Activated CD4-positive, alpha-beta T cell treated with anti-CD3 and anti-CD28 coated beads, Interleukin-2, Interleukin-6, amounts not matched to agents 100 ng/mL and 50 ng/mL, durations not matched to agents 16 hours and 8 hours (primary cell): ENCODE results near the gene GPR87.
A peak's percentile ranks its signal among the peaks of the same experiment; 100 is the strongest.

Experiments
- DNase-seq: peaks from one replicate; pipeline ENCODE4 v3.0.0-alpha.2; 2020

GPR87 gene

GRCh38 chr3:151316267-151316991, at the start of gene GPR87:
GPR87 (minus strand) TSS chr3:151316820; CDS start chr3:151300100, 16,720 bp downstream.
- peak; percentile 81 for DNase-seq

GRCh38 chr3:151362751-151363174, 46.1 kb upstream of the GPR87 start:
- DNase-seq, result no peak

GRCh38 chr3:151357463-151357850, 40.8 kb upstream of the GPR87 start:
- DNase-seq, result no peak

GRCh38 chr3:151356794-151357462, 40.3 kb upstream of the GPR87 start:
- no peak for DNase-seq

- no peak for DNase-seq
These were observed 35.0 kb upstream of the GPR87 start for GRCh38 chr3:151351648-151352047.

- no peak for DNase-seq
These were observed 34.6 kb upstream of the GPR87 start for GRCh38 chr3:151351219-151351618.

GRCh38 chr3:151350656-151351055, 34.0 kb upstream of the GPR87 start:
- DNase-seq, result no peak

GRCh38 chr3:151347432-151347831, 30.8 kb upstream of the GPR87 start:
- no peak for DNase-seq

GRCh38 chr3:151346292-151346691, 29.7 kb upstream of the GPR87 start:
- no peak for DNase-seq

GRCh38 chr3:151345859-151346258, 29.2 kb upstream of the GPR87 start:
- DNase-seq, result no peak

GRCh38 chr3:151331696-151332095, 15.1 kb upstream of the GPR87 start:
- no peak for DNase-seq

- DNase-seq, result no peak
These were observed 14.3 kb upstream of the GPR87 start for GRCh38 chr3:151330899-151331298.

- DNase-seq, result no peak
These were observed 13.8 kb upstream of the GPR87 start for GRCh38 chr3:151330379-151330778.

- no peak for DNase-seq
These were observed 12.7 kb upstream of the GPR87 start, which contains the start of gene P2RY13 for GRCh38 chr3:151329363-151329762. P2RY13 (minus strand) TSS chr3:151329549; CDS start chr3:151329528, 21 bp downstream.

GRCh38 chr3:151328298-151328995, 11.8 kb upstream of the GPR87 start:
- DNase-seq, result peak; percentile 53

- DNase-seq, result no peak
These were observed 11.1 kb upstream of the GPR87 start for GRCh38 chr3:151327571-151328198.

GRCh38 chr3:151322511-151322910, 5.9 kb upstream of the GPR87 start:
- no peak for DNase-seq

- DNase-seq, result no peak
These were observed 4.9 kb upstream of the GPR87 start for GRCh38 chr3:151321526-151321925.

- DNase-seq, result no peak
These were observed 3.5 kb upstream of the GPR87 start for GRCh38 chr3:151320131-151320530.

- peak; percentile 43 for DNase-seq
These were observed 3.0 kb upstream of the GPR87 start for GRCh38 chr3:151319628-151320027.

GRCh38 chr3:151318991-151319390, 2.4 kb upstream of the GPR87 start:
- no peak for DNase-seq

- no peak for DNase-seq
These were observed 1.7 kb upstream of the GPR87 start for GRCh38 chr3:151318313-151318712.

GRCh38 chr3:151315846-151316245, 774 bp downstream of the GPR87 start:
- DNase-seq, result no peak
